GM18520 (cell line): ENCODE results near the gene CES4A.
A peak's percentile ranks its signal among the peaks of the same experiment; 100 is the strongest.
"Not testable (repeated sequence)": the region's sequence is repeated elsewhere in the genome, so short reads cannot be mapped to it uniquely, and the experiment has no call there.

Experiments used
- ATAC-seq: cut with Tn5 transposase; IDR thresholded peaks from one replicate; pipeline ENCODE4 v1.9.1; 2021; ENCODE audit not compliant: unreplicated experiment

CES4A gene

DNA sequence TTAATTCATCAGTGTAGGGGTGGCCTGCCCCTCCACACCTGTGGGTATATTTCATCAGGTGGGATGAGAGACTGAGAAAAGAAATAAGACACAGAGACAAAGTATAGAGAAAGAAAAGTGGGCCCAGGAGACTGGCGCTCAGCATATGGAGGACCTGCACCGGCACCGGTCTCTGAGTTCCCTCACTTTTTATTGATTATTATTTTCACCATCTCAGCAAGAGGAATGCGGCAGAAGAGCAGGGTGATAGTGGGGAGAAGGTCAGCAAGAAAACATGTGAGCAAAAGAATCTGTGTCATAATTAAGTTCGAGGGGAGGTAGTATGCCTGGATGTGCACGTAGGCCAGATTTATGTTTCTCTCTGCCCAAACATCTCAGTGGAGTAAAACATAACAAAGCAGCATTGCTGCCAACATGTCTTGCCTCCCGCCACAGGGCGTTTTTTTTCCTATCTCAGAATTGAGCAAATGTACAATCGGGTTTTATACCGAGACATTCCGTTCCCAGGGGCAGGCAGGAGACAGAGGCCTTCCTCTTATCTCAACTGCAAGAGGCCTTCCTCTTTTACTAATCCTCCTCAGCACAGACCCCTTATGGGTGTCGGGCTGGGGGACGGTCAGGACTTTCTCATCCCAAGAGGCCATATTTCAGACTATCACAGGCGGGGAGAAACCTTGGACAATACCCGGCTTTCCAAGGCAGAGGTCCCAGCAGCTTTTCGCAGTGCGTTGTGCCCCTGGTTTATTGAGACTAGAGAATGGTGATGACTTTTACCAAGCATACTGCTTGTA, 32.8 kb upstream of the CES4A start:
- not testable (repeated sequence) for ATAC-seq

DNA sequence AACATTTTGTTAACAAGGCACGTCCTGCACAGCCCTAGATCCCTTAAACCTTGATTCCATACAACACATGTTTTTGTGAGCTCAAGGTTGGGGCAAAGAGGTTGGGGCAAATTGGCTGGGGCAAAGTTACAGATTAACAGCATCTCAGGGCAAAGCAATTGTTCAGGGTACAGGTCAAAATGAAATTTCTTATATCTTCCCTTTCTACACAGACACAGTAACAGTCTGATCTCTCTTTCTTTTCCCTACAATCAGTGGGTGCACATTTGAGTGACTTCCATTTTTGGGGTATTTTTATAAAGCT, 32.3 kb upstream of the CES4A start:
- ATAC-seq, result not testable (repeated sequence)

DNA sequence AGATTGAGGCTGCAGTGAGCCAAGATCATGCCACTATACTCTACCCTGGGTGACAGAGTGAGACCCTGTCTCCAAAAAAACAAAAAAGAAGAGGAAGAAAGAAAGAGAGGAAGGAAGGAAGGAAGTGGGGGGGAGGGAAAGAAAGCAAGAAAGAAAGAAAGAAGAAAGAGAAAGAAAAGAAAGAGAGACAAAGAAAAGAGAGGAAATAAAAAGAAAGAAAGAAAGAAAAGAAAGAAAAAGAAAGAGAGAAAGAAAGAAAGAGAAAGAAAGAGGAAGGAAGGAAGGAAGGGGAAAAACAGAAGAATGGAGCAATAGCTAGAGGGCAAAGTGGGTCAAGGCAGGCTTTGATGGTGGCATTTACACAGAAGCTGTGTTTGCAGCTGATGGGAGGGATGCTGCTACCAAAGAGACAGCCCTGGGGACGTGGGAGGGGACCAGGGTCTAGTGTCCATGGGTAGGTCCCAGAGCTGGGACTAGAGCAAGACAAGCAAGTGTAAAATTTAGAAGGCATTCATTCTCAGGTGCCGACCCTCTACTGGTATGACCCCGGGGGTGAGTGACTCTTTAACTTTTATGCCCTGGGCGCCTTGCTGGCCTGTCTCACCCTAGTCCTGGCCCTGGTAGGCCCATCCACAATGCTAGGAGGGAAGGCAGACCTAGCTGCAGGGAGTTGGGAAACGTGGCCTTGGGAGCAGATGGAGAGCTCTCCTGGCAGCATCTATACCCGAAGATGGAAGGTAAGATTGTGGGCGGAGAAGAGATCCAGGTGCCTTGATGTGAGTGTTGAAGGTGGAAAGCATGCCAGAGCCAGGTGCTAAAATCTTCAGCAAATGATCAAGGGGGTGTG, 29.3 kb upstream of the CES4A start:
- no peak for ATAC-seq

DNA sequence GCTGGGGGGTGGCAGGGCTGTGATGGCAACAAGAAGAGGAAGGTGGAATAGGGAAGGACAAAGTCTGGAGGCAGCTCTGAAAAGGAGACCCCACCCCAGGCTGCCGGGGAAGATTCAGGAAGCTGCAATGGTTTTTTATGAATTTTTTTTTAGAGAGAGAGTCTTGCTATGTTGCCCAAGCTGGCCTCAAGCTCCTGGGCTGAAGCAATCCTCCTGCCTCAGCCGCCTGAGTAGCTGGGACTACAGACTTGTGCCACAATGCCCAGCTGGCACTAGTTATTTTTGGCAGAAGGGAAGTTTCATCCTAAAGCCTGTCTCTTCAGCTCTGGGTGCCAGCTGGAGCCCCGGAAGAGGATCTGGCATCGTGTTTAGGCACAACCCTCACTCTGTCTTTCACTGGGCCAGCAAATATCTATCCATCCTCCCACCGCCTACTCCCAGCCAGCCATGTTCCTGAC, 28.7 kb upstream of the CES4A start:
- no peak for ATAC-seq

DNA sequence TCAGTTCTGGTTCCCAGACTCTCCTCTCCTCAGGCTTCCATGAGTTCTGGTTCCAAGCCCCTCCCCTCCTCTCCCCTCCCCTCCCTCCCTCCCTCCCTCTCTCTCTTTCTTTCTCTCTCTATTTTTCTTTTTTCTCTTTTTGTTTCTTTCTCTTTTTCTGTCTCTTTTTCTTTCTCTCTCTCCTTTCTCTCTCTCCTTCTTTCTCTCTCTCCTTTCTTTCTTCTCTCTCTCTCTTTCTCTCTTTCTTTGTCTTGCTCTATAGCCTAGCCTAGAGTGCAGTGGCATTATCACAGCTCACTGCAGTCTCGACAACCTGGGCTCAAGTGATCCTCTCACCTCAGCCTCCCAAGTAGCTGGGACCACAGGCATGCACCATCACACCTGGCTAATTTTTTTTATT, 28.1 kb upstream of the CES4A start:
- ATAC-seq, result no peak

DNA sequence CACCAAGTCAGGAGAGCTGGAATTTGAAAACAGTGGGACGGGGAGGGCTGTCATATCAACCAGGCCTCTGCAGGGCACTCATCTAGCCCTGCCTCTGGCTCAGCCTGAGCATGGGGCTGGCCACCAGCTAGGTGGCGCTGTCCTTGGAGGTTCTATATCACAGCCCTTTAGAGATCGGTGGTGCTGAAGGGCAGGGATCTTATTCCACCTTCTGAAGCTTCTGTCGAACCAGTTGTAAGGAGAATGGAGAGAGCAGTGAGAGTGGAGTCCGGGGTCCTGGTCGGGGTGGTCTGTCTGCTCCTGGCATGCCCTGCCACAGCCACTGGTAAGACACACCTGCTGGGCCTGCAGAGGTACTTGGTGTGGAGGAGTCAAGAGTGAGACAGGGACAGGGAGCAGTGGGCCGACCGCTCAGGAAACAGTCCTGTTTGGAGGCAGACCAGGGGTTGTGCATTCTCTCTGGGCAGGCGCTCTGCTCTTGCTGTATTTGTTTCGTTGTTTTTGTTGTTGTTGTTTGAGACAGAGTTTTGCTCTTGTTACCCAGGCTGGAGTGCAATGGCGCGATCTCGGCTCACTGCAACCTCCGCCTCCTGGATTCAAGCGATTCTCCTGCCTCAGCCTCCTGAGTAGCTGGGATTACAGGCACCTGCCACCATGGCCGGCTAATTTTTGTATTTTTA, 27.2 kb upstream of the CES4A start, which contains the start of gene CES3:
CES3 (plus strand) TSS at position 202 of the 680 bp plus-strand sequence; CDS start at position 244, 42 bp downstream.
- ATAC-seq, result peak; percentile 46

DNA sequence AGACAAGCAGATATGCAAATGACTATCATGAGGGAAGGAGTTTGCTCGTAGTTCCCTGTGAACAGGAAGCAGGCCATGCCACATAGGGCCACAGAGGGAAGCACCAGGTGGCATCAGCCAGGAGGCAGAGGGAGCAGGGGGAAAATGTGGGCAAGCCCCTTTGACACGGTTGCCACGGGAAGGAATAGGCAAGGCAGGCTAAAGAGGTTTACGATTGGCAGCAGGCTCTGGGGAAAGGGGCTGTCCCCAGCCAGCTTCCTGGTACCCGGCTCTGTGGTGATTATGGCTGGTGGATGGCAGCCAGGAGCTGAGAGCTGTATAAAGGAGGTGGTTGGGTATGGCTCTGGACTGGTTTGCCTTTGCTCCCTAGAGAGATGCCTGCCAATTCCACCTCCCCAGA, 26.5 kb upstream of the CES4A start:
- ATAC-seq, result no peak

DNA sequence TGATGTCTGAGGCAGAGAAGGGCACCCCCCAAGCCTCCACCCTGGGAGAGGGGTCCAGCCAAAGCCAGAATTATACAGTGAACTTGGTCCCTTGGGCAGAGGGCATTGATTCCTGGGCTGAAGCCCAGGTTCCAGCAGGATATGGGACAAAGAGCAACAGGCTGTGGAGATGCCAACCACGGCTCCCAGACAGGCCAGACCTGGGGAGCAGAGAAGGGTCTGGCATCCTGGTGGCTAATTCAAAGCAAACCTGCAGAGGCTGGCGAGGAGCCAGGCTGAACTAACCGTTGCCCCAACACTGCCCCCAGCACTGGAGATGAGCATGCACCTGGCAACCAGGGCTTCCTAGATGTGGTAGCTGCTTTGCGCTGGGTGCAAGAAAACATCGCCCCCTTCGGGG, 24.3 kb upstream of the CES4A start:
- no peak for ATAC-seq

DNA sequence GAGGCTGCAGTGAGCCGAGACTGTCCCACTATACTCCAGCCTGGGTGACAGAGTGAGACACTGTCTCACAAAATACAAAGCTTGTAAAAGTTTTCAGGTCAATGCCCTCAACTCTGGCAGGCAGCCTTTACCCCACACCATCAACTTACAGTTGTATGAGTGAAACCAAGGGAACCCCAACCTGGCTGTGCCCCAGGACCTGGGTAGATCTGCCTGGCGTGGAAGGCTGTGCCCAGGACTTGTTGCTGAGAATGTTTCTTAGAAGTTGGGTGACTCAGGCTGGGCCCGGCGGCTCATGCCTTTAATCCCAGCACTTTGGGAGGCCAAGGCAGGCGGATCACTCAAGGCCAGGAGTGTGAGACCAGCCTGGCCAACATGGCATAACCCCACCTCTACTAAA, 19.5 kb upstream of the CES4A start:
- ATAC-seq, result no peak

DNA sequence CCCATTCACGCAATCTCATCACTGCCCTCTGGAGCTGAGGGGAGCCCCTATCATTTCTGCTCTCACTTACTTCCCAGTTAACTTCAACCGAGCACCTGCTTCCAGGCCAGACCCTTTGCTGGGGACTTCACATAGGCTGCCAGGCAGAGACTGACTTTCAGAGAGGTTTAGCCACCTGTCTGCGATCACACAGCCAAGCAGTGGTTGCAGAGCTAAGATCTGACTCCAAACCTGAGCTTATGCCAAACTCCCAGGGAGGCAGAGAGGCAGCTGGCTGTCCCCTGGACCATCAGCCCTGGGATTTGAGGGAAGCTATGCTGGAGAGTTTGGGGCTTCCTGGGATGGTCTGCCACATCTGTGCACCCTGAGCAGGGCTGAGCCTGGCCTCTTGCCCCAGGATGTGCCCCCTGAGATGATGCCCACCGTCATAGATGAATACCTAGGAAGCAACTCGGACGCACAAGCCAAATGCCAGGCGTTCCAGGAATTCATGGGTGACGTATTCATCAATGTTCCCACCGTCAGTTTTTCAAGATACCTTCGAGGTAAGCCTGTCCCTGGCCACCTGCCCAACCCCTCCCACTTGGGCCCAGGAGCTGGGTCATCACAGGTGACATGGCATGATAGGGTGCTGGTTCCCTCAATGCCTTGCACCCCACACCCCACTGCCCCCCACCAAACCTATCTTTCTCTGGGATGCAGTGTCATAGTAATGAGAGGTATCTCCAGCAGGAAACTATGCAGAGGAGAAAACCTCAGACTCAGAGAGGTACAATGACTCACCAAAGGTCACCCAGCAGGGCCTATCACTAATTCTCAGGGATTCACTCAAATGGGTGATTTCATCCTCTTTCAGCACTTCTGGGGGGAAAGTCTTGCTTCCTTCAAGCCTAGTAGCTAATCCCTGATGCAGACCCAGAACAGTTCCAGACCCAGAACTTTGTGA, 17.3 kb upstream of the CES4A start:
- no peak for ATAC-seq

DNA sequence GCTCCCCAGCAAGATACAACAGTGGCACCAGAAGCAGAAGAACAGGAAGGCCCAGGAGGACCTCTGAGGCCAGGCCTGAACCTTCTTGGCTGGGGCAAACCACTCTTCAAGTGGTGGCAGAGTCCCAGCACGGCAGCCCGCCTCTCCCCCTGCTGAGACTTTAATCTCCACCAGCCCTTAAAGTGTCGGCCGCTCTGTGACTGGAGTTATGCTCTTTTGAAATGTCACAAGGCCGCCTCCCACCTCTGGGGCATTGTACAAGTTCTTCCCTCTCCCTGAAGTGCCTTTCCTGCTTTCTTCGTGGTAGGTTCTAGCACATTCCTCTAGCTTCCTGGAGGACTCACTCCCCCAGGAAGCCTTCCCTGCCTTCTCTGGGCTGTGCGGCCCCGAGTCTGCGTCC, 15.4 kb upstream of the CES4A start:
- ATAC-seq, result no peak

DNA sequence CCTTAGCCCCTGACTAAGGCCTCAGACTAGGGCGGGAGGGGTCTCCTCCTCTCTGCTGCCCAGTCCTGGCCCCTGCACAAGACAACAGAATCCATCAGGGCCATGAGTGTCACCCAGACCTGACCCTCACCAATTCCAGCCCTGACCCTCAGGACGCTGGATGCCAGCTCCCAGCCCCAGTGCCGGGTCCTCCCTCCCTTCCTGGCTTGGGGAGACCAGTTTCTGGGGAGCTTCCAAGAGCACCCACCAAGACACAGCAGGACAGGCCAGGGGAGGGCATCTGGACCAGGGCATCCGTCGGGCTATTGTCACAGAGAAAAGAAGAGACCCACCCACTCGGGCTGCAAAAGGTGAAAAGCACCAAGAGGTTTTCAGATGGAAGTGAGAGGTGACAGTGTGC, 14.7 kb upstream of the CES4A start:
- no peak for ATAC-seq

DNA sequence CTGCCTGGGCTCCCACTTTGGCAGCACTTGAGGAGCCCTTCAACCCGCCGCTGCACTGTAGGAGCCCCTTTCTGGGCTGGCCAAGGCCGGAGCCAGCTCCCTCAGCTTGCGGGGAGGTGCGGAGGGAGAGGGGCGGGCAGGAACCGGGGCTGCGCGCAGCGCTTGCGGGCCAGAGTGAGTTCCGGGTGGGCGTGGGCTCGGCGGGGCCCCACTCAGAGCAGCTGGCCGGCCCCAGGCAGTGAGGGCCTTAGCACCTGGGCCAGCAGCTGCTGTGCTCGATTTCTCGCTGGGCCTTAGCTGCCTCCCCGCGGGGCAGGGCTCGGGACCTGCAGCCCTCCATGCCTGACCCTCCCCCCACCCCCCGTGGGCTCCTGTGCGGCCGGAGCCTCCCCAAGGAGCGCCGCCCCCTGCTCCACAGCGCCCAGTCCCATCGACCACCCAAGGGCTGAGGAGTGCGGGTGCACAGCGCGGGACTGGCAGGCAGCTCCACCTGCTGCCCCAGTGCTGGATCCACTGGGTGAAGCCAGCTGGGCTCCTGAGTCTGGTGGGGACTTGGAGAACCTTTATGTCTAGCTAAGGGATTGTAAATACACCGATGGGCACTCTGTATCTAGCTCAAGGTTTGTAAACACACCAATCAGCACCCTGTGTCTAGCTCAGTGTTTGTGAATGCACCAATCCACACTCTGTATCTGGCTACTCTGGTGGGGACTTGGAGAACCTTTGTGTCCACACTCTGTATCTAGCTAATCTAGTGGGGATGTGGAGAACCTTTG, 14.0 kb upstream of the CES4A start:
- ATAC-seq, result not testable (repeated sequence)

DNA sequence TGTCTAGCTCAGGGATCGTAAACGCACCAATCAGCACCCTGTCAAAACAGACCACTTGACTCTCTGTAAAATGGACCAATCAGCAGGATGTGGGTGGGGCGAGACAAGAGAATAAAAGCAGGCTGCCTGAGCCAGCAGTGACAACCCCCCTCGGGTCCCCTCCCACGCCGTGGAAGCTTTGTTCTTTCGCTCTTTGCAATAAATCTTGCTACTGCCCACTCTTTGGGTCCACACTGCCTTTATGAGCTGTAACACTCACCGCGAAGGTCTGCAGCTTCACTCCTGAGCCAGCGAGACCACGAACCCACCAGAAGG, 13.5 kb upstream of the CES4A start:
- not testable (repeated sequence) for ATAC-seq

DNA sequence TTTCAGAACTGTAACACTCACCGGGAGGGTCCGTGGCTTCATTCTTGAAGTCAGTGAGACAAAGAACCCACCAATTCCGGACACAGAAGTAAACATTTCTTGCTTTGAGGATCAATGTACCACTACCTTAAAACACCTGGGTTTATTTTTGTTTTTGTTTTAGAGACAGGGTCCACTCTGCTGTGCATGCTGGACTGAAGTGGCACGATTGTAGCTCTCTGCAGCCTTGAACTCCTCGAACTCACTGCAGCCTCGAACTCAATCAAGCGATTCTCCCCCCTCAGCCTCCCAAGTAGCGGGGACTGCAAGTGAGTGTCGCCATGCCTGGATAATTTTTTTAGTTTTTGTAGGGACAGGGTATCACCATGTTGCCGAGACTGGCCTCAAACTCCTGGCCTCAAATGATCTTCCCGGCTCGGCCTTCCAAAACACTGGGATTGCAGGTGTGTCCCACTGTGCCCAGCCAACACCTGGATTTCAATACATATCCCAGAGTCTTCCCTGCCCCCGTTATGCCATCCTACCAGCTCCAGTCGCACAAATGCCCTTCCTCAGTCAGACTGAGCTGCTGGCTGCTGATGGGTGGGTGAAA, 13.0 kb upstream of the CES4A start:
- no peak for ATAC-seq

DNA sequence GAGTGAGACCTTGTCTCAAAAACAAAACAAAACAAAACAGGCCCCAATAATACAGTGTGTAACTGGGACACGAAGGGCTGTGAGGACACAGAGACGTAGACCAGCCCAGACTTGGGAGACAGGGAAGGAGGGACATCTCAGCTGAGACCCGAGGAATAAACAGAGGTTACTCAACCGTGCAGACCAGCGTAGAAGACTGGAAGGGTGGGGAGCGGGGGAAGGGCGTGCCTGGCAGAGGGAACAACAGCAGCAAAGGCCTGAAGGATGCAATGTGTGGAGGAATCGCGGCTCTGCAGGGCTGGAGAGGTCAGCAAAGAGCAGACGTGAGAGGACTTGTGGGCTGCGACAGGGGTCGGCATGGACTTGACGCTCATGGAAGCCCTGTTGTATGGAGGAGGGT, 11.6 kb upstream of the CES4A start:
- ATAC-seq, result no peak

DNA sequence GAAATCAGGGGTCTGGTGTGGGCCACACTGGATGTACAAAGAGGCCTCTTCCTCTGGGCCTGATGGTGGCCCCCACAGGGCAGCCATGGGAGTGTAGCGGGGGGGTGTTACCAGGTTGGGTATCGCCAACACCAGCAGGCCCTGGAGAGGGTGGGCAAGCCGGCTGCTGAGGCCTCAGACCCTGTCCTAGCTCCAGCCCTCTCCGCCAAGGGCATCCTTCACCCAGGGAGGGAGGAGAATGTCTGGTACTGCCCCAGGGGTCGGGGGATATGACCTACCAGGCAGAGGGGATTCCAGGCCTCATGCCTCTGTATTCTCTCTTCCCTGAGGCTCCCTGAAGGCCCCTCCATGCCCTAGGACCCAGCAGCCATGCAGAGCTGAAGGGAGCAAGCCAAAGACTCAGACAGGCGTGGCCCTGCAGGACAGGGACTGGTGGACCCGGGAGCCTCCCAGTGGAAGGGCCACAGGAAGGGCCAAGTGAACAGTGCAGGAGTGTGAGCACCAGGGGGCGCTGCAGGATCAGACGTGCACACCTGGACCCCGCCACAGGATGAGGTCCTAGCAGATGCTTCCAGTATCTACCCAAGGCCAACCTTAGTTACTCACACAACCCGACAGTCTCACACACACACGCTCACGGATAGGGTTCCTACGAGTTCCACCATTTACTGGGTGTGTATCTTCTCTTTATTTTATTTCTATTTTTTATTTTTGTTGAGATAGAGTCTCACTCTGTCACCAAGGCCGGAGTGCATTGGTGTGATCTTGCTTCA, 10.9 kb upstream of the CES4A start:
- ATAC-seq, result no peak

DNA sequence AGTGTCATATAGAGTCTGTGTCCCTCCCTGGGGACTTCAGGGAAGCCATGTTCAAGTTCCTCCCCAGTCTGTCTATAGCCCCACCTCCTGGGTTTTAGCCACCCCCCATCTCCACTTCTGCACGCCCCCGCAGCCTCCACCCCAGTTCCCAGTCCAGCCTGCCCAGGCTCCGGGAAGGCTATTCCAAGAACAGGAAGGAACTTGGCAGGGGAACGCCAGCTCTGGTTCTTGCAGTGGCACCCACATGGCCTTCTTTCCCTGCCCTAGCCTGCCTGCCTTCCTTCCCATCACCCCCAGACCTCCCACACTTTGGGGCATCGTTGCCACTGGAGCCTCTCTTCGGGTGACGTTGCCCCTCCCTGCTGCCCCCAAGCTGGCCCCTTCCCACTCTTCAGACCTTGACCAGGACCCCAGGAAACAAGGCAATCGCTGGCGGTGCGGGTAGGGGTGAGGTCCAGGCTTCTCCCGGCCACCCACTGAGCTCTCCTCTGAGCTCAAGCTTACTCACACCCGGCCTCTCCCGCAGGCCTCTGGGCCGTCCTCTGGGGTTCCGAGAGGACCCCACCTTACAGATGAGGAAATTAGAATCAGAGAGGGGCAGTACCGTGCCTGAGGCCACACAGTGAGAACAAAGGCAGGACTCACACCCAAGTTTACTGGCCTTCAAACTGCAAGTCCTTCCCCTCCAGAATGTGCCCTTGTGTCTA, 9.2 kb upstream of the CES4A start:
- no peak for ATAC-seq
